ENCODE measurements around the gene PRPF38A. TPM values are rescaled to one million over a fixed set of nuclear protein-coding genes. Genes with fewer than 3 reads are reported as not detected.

PRPF38A gene
- polyA plus RNA-seq, 1 of the 3 experiments (the other 2 are of a cell fraction) = 24.3 TPM

GRCh38 chr1:52455686-52456085, 51.3 kb downstream of the PRPF38A start:
- no peak overlapping the region for H3K4me3 ChIP-seq (ENCODE audit: low read depth in 2 of 2, low read length in 1 of 2)
- 97% methylated on average over 2 of the region's 2 CpGs for WGBS (ENCODE audit: low lambda C conversion rate)

More at GRCh38 chr1:52455686-52456085, 51.3 kb downstream of the PRPF38A start:
- ChIA-PET CTCF (no interaction called here), POLR2A (no interaction called here)
- H3K4me2 ChIP-seq = no peak overlapping the region
- no peaks in the 10 kb centered on the region for H3K79me2 ChIP-seq (ENCODE audit: insufficient read depth)
- H3K9me2 ChIP-seq = no peaks in the 10 kb centered on the region
- TF ChIP-seq ZBTB33 (IDR thresholded peaks at IDR 0.05; ENCODE audit: borderline replicate concordance, low read depth) (no peak), RFX5 (IDR thresholded peaks at IDR 0.05; ENCODE audit: low read length) (no peak), FOXM1 (IDR thresholded peaks at IDR 0.05; ENCODE audit: low read depth) (no peak), YY1 (IDR thresholded peaks at IDR 0.05; ENCODE audit: low read depth) (no peak), GATA2 (CRISPR knock-in tag; IDR thresholded peaks at IDR 0.05) (no peak), PBX3 (IDR thresholded peaks at IDR 0.05) (no peak), NFIC (IDR thresholded peaks at IDR 0.05; ENCODE audit: borderline replicate concordance) (no peak), SMC3 (IDR thresholded peaks at IDR 0.05; ENCODE audit: low read depth, low read length) (no peak), RAD21 (IDR thresholded peaks at IDR 0.05; ENCODE audit: low read length) (no peak), RXRA (IDR thresholded peaks at IDR 0.05; ENCODE audit: borderline replicate concordance, low read depth) (no peak), USF1 (IDR thresholded peaks at IDR 0.05; ENCODE audit: borderline replicate concordance, low read depth) (no peak), CTCF (IDR thresholded peaks at IDR 0.05) (no peak)
- no peaks in the 10 kb centered on the region for H3F3A ChIP-seq (replicated peaks; ENCODE audit: insufficient read depth)
- no peak overlapping the region for H3K9ac ChIP-seq
- no peaks in the 10 kb centered on the region for H3K27me3 ChIP-seq (ENCODE audit: insufficient read depth)
- peaks cover 3 to 9% of the 10 kb centered on the region in 2 experiments for H3K36me3 ChIP-seq (replicated peaks in 1 of 2; ENCODE audit: control insufficient read depth in 1 of 2, insufficient read depth in 2 of 2, low read length in 1 of 2)
- no peaks in the 10 kb centered on the region for H3K9me3 ChIP-seq
- no peaks in the 10 kb centered on the region for H3K4me1 ChIP-seq (ENCODE audit: control insufficient read depth in 1 of 2, insufficient read depth in 2 of 2, low read depth in 1 of 2, low read length in 1 of 2)
- H2AFZ ChIP-seq (ENCODE audit: low read depth) = no peak overlapping the region
- H4K20me1 ChIP-seq (ENCODE audit: insufficient read depth) = no peaks in the 10 kb centered on the region
- no peak for DNase-seq
- no peak overlapping the region for H3K27ac ChIP-seq (ENCODE audit: low read depth in 2 of 2, low read length in 1 of 2)

Measured in SK-N-SH (cell line).